Spleen (tissue), 3 donors: ENCODE measurements around the gene PNRC2.
A peak's percentile ranks its signal among the peaks of the same experiment; 100 is the strongest.

Experiments
- POLR2A ChIP-seq, 3 donors: fragments of 450-650 bp; IDR thresholded peaks; one replicate each; pipeline ENCODE4 v1.5.1; 2017; ENCODE audit warnings: antibody characterized with exemption in 3 of 3, mild to moderate bottlenecking in 1 of 3
- POLR2AphosphoS5 ChIP-seq, 3 donors: sonication (generic); formaldehyde crosslinking; IDR thresholded peaks; one replicate each; pipeline ENCODE4 v1.5.1; 2017; ENCODE audit warnings: antibody characterized with exemption in 3 of 3

- TF ChIP-seq POLR2A (IDR thresholded peaks at IDR 0.05) (no peak), POLR2AphosphoS5 (IDR thresholded peaks at IDR 0.05) (peak in 1 of 3 donors; percentile 48)
Observed at GRCh38 chr1:23910553-23911246, 48.9 kb upstream of the PNRC2 start.
